Measurements from ENCODE around the gene DUSP8. TPM values are rescaled to one million over a fixed set of nuclear protein-coding genes. Genes with fewer than 3 reads are reported as not detected.
"Not testable (repeated sequence)": the region's sequence is repeated elsewhere in the genome, so short reads cannot be mapped to it uniquely, and the experiment has no call there.

DUSP8 gene
- total RNA-seq, 5 donors from 2014 or later (not counting 1 experiment from before 2014, with no cell fraction given): 5.2 to 64.3 (median 8.7) TPM

DNA sequence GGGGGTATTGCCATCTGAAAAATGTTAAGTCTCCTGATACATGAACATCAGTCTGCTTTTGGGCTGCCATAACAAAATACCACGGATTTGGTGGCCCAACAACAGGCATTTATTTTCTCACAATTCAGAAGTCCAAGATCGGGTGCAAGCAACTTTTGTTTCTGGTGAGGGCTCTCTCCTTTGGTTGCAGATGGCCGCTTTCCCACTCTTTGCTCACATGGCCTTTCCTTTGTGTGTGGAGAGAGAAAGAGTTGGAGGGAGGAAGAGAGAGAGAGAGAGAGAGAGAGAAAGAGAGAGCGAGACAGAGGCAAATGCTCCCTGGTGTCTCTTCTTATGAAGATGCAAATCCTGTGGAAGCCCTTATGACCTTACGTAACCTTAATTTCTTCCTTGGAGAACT is 28.6 kb upstream of the DUSP8 start:
- Mint-ChIP-seq H3K9me3 (no peaks in the 10 kb centered on the region), H3K4me3 (no peak overlapping the region), H3K27ac (no peak overlapping the region), H3K36me3 (peaks cover 4% of the 10 kb centered on the region), H3K4me1 (peaks cover 4 to 13% (median 13%) of the 10 kb centered on the region in 3 donors), H3K27me3 (peaks cover 21 to 40% of the 10 kb centered on the region in 2 donors)
- CTCF ChIA-PET: no interaction called here
- POLR2A ChIA-PET: interaction anchor here in 1 of 2 donors (0.7 kb wide), 1 partner anchor 9 kb away, joined by 3 read pairs; no protein-coding TSS in a partner anchor
- no peak overlapping the region for H3K4me3 ChIP-seq (ENCODE audit: control insufficient read depth in 1 of 2, extremely low read depth in 1 of 2, low read length in 1 of 2)
- no peaks in the 10 kb centered on the region for H3K36me3 ChIP-seq (ENCODE audit: control insufficient read depth in 2 of 2, extremely low read depth in 1 of 2, insufficient read depth in 1 of 2, low read length in 1 of 2)
- H3K27me3 ChIP-seq (replicated peaks in 1 of 2; ENCODE audit: control insufficient read depth in 2 of 2, extremely low read depth in 1 of 2, insufficient read depth in 2 of 2, low read length in 1 of 2): peaks cover 2 to 40% of the 10 kb centered on the region in 2 experiments
- peaks cover 0 to 3% of the 10 kb centered on the region in 2 experiments for H3K4me1 ChIP-seq (ENCODE audit: control insufficient read depth in 1 of 2, extremely low read depth in 1 of 2, insufficient read depth in 2 of 2, low read length in 2 of 2)
- no peak for DNase-seq
- H3K27ac ChIP-seq (ENCODE audit: low read length): no peak overlapping the region
- 48% methylated on average over 2 of the region's 5 CpGs for WGBS (ENCODE audit: insufficient coverage)
- no peaks in the 10 kb centered on the region for H3K9me3 ChIP-seq
- no peak for ATAC-seq (replicated peaks in 1 of 4)

DNA sequence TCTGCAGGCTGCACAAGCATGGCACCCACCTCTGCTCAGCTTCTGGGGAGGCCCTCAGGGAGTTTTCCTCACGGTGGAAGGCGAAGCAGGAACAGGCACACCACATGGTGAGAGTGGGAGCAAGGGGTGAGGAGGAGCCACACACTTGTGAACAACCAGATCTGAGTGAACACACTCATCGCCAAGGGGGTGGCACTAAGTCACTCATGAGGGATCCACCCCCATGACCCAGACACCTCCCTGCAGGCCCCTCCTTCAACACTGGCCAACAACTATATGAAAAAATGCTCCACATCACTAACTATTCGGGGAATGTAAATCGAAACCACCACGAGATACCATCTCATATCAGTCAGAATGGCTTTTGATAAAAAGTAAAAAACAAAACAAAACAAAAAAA is 26.7 kb upstream of the DUSP8 start:
- peaks cover 4 to 32% of the 10 kb centered on the region in 2 experiments for H3K27me3 ChIP-seq (replicated peaks in 1 of 2; ENCODE audit: control insufficient read depth in 2 of 2, extremely low read depth in 1 of 2, insufficient read depth in 2 of 2, low read length in 1 of 2)
- peaks cover 0 to 4% of the 10 kb centered on the region in 2 experiments for H3K4me1 ChIP-seq (ENCODE audit: control insufficient read depth in 1 of 2, extremely low read depth in 1 of 2, insufficient read depth in 2 of 2, low read length in 2 of 2)
- ChIA-PET CTCF (no interaction called here), POLR2A (no interaction called here)
- DNase-seq: peak in 1 of 35 experiments; percentile 9
- peaks cover 8 to 22% (median 19%) of the 10 kb centered on the region in 3 donors for H3K4me1 Mint-ChIP-seq
- no peaks in the 10 kb centered on the region for H3K9me3 Mint-ChIP-seq
- H3K4me3 ChIP-seq (ENCODE audit: control insufficient read depth in 1 of 2, extremely low read depth in 1 of 2, low read length in 1 of 2): no peak overlapping the region
- H3K27me3 Mint-ChIP-seq: peaks cover 25 to 46% of the 10 kb centered on the region in 2 donors
- peak in 1 of 4 experiments; percentile 57 for ATAC-seq (replicated peaks in 1 of 4)
- peak overlapping the region; percentile 4 to 51 for H3K27ac Mint-ChIP-seq
- WGBS (ENCODE audit: insufficient coverage): 50% methylated on average over 1 of the region's 6 CpGs
- H3K9me3 ChIP-seq: no peaks in the 10 kb centered on the region
- H3K36me3 ChIP-seq (ENCODE audit: control insufficient read depth in 2 of 2, extremely low read depth in 1 of 2, insufficient read depth in 1 of 2, low read length in 1 of 2): no peaks in the 10 kb centered on the region
- H3K4me3 Mint-ChIP-seq: no peak overlapping the region
- H3K27ac ChIP-seq (ENCODE audit: low read length): no peak overlapping the region
- H3K36me3 Mint-ChIP-seq: peaks cover 4% of the 10 kb centered on the region

DNA sequence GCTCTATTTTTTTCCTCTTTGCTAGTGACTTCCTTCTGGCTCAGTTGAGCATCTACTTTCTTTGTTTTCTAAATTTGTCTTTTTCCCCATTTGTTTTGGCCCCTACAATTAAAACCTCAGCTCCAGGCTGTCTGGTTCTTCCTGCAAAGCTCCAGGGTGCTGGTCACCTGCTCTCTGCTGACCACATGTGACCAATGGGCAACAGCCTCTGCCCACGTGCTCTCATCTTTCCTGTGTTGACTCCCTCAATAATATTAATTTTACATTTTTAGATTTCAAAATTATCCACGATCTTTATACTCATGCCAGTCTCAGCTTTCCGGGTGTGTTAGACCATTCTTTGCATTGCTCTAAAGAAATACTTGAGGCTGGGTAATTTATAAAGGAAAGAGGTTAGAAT is 26.3 kb upstream of the DUSP8 start:
- H3K4me1 ChIP-seq (ENCODE audit: control insufficient read depth in 1 of 2, extremely low read depth in 1 of 2, insufficient read depth in 2 of 2, low read length in 2 of 2); POLR2A ChIA-PET; DNase-seq; H3K9me3 ChIP-seq; H3K27ac ChIP-seq (ENCODE audit: low read length); H3K4me3 ChIP-seq (ENCODE audit: control insufficient read depth in 1 of 2, extremely low read depth in 1 of 2, low read length in 1 of 2); H3K4me3 Mint-ChIP-seq; H3K27ac Mint-ChIP-seq; H3K9me3 Mint-ChIP-seq; H3K36me3 Mint-ChIP-seq; H3K36me3 ChIP-seq (ENCODE audit: control insufficient read depth in 2 of 2, extremely low read depth in 1 of 2, insufficient read depth in 1 of 2, low read length in 1 of 2); ATAC-seq (replicated peaks in 1 of 4); CTCF ChIA-PET: not testable (repeated sequence)
- H3K4me1 Mint-ChIP-seq: peaks cover 8 to 22% (median 19%) of the 10 kb centered on the region in 3 donors
- 60% methylated on average over 1 of the region's 3 CpGs for WGBS (ENCODE audit: insufficient coverage)
- H3K27me3 ChIP-seq (replicated peaks in 1 of 2; ENCODE audit: control insufficient read depth in 2 of 2, extremely low read depth in 1 of 2, insufficient read depth in 2 of 2, low read length in 1 of 2): peaks cover 4 to 30% of the 10 kb centered on the region in 2 experiments
- peaks cover 24 to 44% of the 10 kb centered on the region in 2 donors for H3K27me3 Mint-ChIP-seq

DNA sequence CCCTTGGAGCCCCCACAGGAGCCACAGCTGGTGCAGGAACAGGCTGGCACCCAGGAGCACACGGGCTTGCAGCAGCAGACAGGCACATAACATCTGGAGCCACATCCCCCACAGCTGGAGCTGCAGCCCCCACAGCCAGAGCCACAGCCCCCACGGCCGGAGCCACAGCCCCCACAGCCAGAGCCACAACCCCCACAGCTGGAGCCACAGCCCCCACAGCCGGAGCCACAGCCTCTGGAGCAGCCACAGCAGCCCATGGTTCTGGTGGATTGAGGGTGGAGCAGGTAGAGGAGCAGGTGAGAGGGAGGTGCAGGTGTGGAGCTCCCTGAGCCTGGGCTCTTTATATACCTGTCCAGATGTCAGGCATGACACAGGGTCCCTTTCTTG is 25.9 kb upstream of the DUSP8 start, which contains the start of gene KRTAP5-2:
KRTAP5-2 (minus strand) TSS at position 301 of the 387 bp plus-strand sequence; CDS start at position 257, 44 bp downstream.
- Mint-ChIP-seq H3K27me3 (peaks cover 20 to 41% of the 10 kb centered on the region in 2 donors), H3K27ac (peak within 1 kb of the TSS; percentile 4 to 51), H3K36me3 (peaks cover 4% of the 10 kb centered on the region), H3K4me3 (no peak within 1 kb of the TSS), H3K9me3 (no peaks in the 10 kb centered on the region), H3K4me1 (peaks cover 8 to 22% (median 19%) of the 10 kb centered on the region in 3 donors)
- DNase-seq (no peak), ATAC-seq (replicated peaks in 1 of 4) (no peak)
- POLR2A ChIA-PET: no interaction called here
- whole genome bisulfite sequencing (ENCODE audit: insufficient coverage): no CpG with 5 or more reads among the region's 4 CpGs
- peaks cover 4 to 29% of the 10 kb centered on the region in 2 experiments for H3K27me3 ChIP-seq (replicated peaks in 1 of 2; ENCODE audit: control insufficient read depth in 2 of 2, extremely low read depth in 1 of 2, insufficient read depth in 2 of 2, low read length in 1 of 2)
- CTCF ChIA-PET: no interaction called here
- H3K36me3 ChIP-seq (ENCODE audit: control insufficient read depth in 2 of 2, extremely low read depth in 1 of 2, insufficient read depth in 1 of 2, low read length in 1 of 2): no peaks in the 10 kb centered on the region
- no peak within 1 kb of the TSS for H3K27ac ChIP-seq (ENCODE audit: low read length)
- no peaks in the 10 kb centered on the region for H3K9me3 ChIP-seq
- peaks cover 0 to 4% of the 10 kb centered on the region in 2 experiments for H3K4me1 ChIP-seq (ENCODE audit: control insufficient read depth in 1 of 2, extremely low read depth in 1 of 2, insufficient read depth in 2 of 2, low read length in 2 of 2)
- no peak within 1 kb of the TSS for H3K4me3 ChIP-seq (ENCODE audit: control insufficient read depth in 1 of 2, extremely low read depth in 1 of 2, low read length in 1 of 2)

DNA sequence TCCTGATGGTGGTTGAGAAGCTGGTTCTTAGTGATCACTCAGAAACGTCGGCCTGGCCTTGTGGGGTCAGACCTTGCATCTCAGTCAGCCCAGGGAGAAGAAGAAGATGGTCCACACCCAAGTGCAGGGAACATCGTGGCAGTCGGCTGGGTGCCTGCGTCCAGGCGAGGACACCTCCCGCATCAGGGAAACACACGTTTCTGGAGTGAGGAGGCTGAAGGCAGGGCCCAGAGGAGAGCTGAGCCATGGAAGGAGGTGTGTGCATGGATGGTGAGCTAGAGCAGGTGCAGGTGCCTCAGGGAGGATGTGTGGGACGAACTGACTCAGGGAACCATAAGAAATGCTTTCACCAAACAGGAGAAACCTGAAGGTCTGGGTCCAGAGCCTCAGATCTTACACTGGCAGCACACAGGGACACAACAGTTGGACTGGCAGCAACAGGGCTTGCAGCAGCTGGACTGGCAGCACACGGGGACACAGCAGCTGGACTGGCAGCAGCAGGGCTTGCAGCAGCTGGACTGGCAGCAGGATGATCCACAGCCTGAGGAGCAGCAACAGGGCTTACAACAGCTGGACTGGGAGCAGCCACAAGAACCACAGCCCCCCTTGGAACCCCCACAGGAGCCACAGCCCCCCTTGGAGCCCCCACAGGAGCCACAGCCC is 25.4 kb upstream of the DUSP8 start:
- Histone ChIP-seq H3K4me1 (ENCODE audit: control insufficient read depth in 1 of 2, extremely low read depth in 1 of 2, insufficient read depth in 2 of 2, low read length in 2 of 2) (peaks cover 0 to 4% of the 10 kb centered on the region in 2 experiments), H3K27me3 (replicated peaks in 1 of 2; ENCODE audit: control insufficient read depth in 2 of 2, extremely low read depth in 1 of 2, insufficient read depth in 2 of 2, low read length in 1 of 2) (peaks cover 4 to 29% of the 10 kb centered on the region in 2 experiments), H3K27ac (ENCODE audit: low read length) (no peak overlapping the region), H3K36me3 (ENCODE audit: control insufficient read depth in 2 of 2, extremely low read depth in 1 of 2, insufficient read depth in 1 of 2, low read length in 1 of 2) (no peaks in the 10 kb centered on the region), H3K4me3 (ENCODE audit: control insufficient read depth in 1 of 2, extremely low read depth in 1 of 2, low read length in 1 of 2) (no peak overlapping the region), H3K9me3 (no peaks in the 10 kb centered on the region)
- Mint-ChIP-seq H3K27ac (no peak overlapping the region), H3K27me3 (peaks cover 18 to 40% of the 10 kb centered on the region in 2 donors), H3K4me3 (no peak overlapping the region), H3K4me1 (peaks cover 8 to 22% (median 19%) of the 10 kb centered on the region in 3 donors), H3K9me3 (no peaks in the 10 kb centered on the region), H3K36me3 (peaks cover 4% of the 10 kb centered on the region)
- CTCF ChIA-PET: no interaction called here
- WGBS (ENCODE audit: insufficient coverage): 86% methylated on average over 10 of the region's 10 CpGs
- DNase-seq: no peak
- no peak for ATAC-seq (replicated peaks in 1 of 4)
- POLR2A ChIA-PET: no interaction called here

DNA sequence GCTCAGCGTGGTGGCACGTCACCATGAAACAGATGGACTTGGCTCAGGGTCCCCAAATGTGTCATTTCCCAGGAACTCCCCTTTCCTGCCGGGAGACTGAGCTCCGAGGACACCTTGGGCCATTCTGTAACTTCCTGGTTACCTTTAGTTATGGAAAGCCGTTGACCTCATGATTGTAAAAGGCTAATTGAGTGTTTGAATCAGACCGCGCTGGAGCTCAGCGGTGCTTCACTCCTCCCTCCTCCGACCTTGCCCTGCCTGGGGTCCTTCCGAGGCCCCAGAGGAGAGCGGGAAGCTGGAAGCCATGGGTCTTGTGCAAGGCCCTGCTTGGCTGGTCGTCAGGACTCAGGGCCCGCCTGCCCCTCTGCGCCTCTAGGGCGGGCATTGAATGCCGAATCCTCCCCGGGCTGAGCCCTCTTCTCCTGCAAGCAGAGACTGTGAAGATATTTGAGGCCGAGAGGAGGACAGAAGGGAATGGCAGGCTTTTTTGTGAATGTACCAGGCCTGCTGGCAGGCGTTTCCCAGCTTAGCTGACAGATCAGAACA is 24.6 kb upstream of the DUSP8 start:
- H3K4me1 ChIP-seq (ENCODE audit: control insufficient read depth in 1 of 2, extremely low read depth in 1 of 2, insufficient read depth in 2 of 2, low read length in 2 of 2); H3K27ac ChIP-seq (ENCODE audit: low read length); H3K36me3 ChIP-seq (ENCODE audit: control insufficient read depth in 2 of 2, extremely low read depth in 1 of 2, insufficient read depth in 1 of 2, low read length in 1 of 2); H3K9me3 ChIP-seq; POLR2A ChIA-PET; H3K4me3 Mint-ChIP-seq; ATAC-seq (replicated peaks in 1 of 4); H3K36me3 Mint-ChIP-seq; DNase-seq; H3K4me3 ChIP-seq (ENCODE audit: control insufficient read depth in 1 of 2, extremely low read depth in 1 of 2, low read length in 1 of 2); H3K27ac Mint-ChIP-seq; H3K9me3 Mint-ChIP-seq: not testable (repeated sequence)
- CTCF ChIA-PET: interaction anchor here in 1 of 2 donors (0.6 kb wide), 1 partner anchor 63 kb away, joined by 3 read pairs; no protein-coding TSS in a partner anchor
- 86% methylated on average over 12 of the region's 19 CpGs for WGBS (ENCODE audit: insufficient coverage)
- H3K27me3 ChIP-seq (replicated peaks in 1 of 2; ENCODE audit: control insufficient read depth in 2 of 2, extremely low read depth in 1 of 2, insufficient read depth in 2 of 2, low read length in 1 of 2): peaks cover 4 to 29% of the 10 kb centered on the region in 2 experiments
- Mint-ChIP-seq H3K4me1 (peaks cover 8 to 22% (median 19%) of the 10 kb centered on the region in 3 donors), H3K27me3 (peaks cover 16 to 36% of the 10 kb centered on the region in 2 donors)

All from T-cell (primary cell).